Neural progenitor cell (in vitro differentiated cells): ENCODE data around the gene CDSN. TPM values are rescaled to one million over a fixed set of nuclear protein-coding genes. Genes with fewer than 3 reads are reported as not detected.
"Not testable (repeated sequence)": the region's sequence is repeated elsewhere in the genome, so short reads cannot be mapped to it uniquely, and the experiment has no call there.

Source experiments
- DNase-seq: peaks from one replicate; pipeline ENCODE4 v3.0.0-alpha.2; 2016; ENCODE audit warnings: low spot score
- H2AFZ ChIP-seq: fragments of 200-600 bp; sonication (generic); replicated peaks from 2 replicates; pipeline ENCODE4 v1.6.1; 2016; ENCODE audit warnings: antibody characterized with exemption
- H3F3A ChIP-seq: fragments of 200-600 bp; sonication (generic); 2 replicates; pipeline ENCODE4 v1.6.1; 2016; ENCODE audit warnings: antibody characterized with exemption, low read depth
- H3K27ac ChIP-seq: fragments of 200-600 bp; sonication (generic); 2 replicates; pipeline ENCODE4 v1.5.1; 2016; ENCODE audit warnings: mild to moderate bottlenecking
- H3K27me3 ChIP-seq: fragments of 200-600 bp; sonication (generic); 2 replicates; pipeline ENCODE4 v1.6.1; 2016; ENCODE audit warnings: mild to moderate bottlenecking, moderate library complexity
- H3K36me3 ChIP-seq: fragments of 200-600 bp; sonication (generic); 2 replicates; pipeline ENCODE4 v1.5.1; 2016
- H3K4me1 ChIP-seq: fragments of 200-600 bp; sonication (generic); 2 replicates; pipeline ENCODE4 v1.6.1; 2016; ENCODE audit warnings: mixed run types
- H3K4me2 ChIP-seq: fragments of 200-600 bp; sonication (generic); 2 replicates; pipeline ENCODE4 v1.6.1; 2016
- H3K4me3 ChIP-seq: fragments of 200-600 bp; sonication (generic); 2 replicates; pipeline ENCODE4 v1.5.1; 2016
- H3K79me2 ChIP-seq: fragments of 200-600 bp; sonication (generic); 2 replicates; pipeline ENCODE4 v1.6.1; 2016; ENCODE audit warnings: low read depth
- H3K9ac ChIP-seq: fragments of 200-600 bp; sonication (generic); 2 replicates; pipeline ENCODE4 v1.6.1; 2016
- H3K9me3 ChIP-seq: fragments of 200-600 bp; sonication (generic); 2 replicates; pipeline ENCODE4 v1.5.1; 2016; ENCODE audit warnings: low read depth
- H4K20me1 ChIP-seq: fragments of 200-600 bp; sonication (generic); 2 replicates; pipeline ENCODE4 v1.6.1; 2016; ENCODE audit warnings: low read depth
- H3K27ac Mint-ChIP-seq: 3 replicates; pipeline ENCODE4 v1.8.0; 2021; ENCODE audit warnings: mixed read lengths
- H3K27me3 Mint-ChIP-seq: 2 replicates; pipeline ENCODE4 v1.8.0; 2022; ENCODE audit warnings: low read depth, mild to moderate bottlenecking, inconsistent platforms, moderate library complexity, mixed read lengths; ENCODE audit not compliant: insufficient read depth
- H3K36me3 Mint-ChIP-seq: 3 replicates; pipeline ENCODE4 v1.8.0; 2021; ENCODE audit warnings: mixed read lengths
- H3K4me1 Mint-ChIP-seq: 3 replicates; pipeline ENCODE4 v1.8.0; 2021; ENCODE audit warnings: mixed read lengths
- H3K4me3 Mint-ChIP-seq: 3 replicates; pipeline ENCODE4 v1.8.0; 2021; ENCODE audit warnings: mild to moderate bottlenecking, moderate library complexity, mixed read lengths
- H3K9me3 Mint-ChIP-seq: 3 replicates; pipeline ENCODE4 v1.8.0; 2020; ENCODE audit warnings: mixed read lengths
- EZH2 ChIP-seq: fragments of 200-600 bp; sonication (generic); IDR thresholded peaks from 2 replicates; pipeline ENCODE4 v1.6.1; 2017; ENCODE audit warnings: antibody characterized with exemption, mild to moderate bottlenecking, moderate library complexity
- EZH2phosphoT487 ChIP-seq: fragments of 200-600 bp; sonication (generic); IDR thresholded peaks from 2 replicates; pipeline ENCODE4 v1.6.1; 2017; ENCODE audit warnings: antibody characterized with exemption
- total RNA-seq: library from RNA; depleted of rRNA; stranded (reverse); fragments of >200 nt; gene quantifications from 2 replicates; pipeline ENCODE4 v1.2.3, GENCODE V29; 2015; ENCODE audit warnings: low replicate concordance
- TF ChIP-seq, protein P1 (sequence below): fragments of 200-600 bp; sonication (generic); IDR thresholded peaks from 2 replicates; pipeline ENCODE4 v1.5.1; 2017; ENCODE audit warnings: antibody characterized with exemption, mild to moderate bottlenecking

Gene CDSN
- total RNA-seq, 1 donor from 2014 or later, result not detected

- Histone ChIP-seq H3K27me3 (no peaks in the 10 kb centered on the region), H3K79me2 (no peaks in the 10 kb centered on the region), H2AFZ (peak overlapping the region; percentile 71), H3K9ac (no peak overlapping the region), H3K4me2 (peak overlapping the region; percentile 58), H3K4me1 (peaks cover 10% of the 10 kb centered on the region), H3K27ac (peak overlapping the region; percentile 17), H3K4me3 (no peak overlapping the region), H3K9me3 (no peaks in the 10 kb centered on the region), H4K20me1 (no peaks in the 10 kb centered on the region), H3F3A (peaks cover 18% of the 10 kb centered on the region), H3K36me3 (no peaks in the 10 kb centered on the region)
- TF ChIP-seq, protein P1, sequence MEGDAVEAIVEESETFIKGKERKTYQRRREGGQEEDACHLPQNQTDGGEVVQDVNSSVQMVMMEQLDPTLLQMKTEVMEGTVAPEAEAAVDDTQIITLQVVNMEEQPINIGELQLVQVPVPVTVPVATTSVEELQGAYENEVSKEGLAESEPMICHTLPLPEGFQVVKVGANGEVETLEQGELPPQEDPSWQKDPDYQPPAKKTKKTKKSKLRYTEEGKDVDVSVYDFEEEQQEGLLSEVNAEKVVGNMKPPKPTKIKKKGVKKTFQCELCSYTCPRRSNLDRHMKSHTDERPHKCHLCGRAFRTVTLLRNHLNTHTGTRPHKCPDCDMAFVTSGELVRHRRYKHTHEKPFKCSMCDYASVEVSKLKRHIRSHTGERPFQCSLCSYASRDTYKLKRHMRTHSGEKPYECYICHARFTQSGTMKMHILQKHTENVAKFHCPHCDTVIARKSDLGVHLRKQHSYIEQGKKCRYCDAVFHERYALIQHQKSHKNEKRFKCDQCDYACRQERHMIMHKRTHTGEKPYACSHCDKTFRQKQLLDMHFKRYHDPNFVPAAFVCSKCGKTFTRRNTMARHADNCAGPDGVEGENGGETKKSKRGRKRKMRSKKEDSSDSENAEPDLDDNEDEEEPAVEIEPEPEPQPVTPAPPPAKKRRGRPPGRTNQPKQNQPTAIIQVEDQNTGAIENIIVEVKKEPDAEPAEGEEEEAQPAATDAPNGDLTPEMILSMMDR, result peak; percentile 65
- no peak for TF ChIP-seq EZH2phosphoT487
- peak; percentile 89 for DNase-seq
- H3K4me3 Mint-ChIP-seq, result peak overlapping the region; percentile 19
- peaks cover 3% of the 10 kb centered on the region for H3K9me3 Mint-ChIP-seq
- H3K4me1 Mint-ChIP-seq, result peaks cover 43% of the 10 kb centered on the region
- H3K36me3 Mint-ChIP-seq, result no peaks in the 10 kb centered on the region
- no peaks in the 10 kb centered on the region for H3K27me3 Mint-ChIP-seq
- peak overlapping the region; percentile 72 for H3K27ac Mint-ChIP-seq
Observed at GRCh38 chr6:31070711-31071197, 49.5 kb downstream of the CDSN start.

GRCh38 chr6:31068669-31069340 is 51.4 kb downstream of the CDSN start:
- Histone ChIP-seq H3K79me2 (no peaks in the 10 kb centered on the region), H3K9ac (no peak overlapping the region), H3K9me3 (no peaks in the 10 kb centered on the region), H3F3A (peaks cover 18% of the 10 kb centered on the region), H2AFZ (no peak overlapping the region), H3K27ac (no peak overlapping the region), H3K4me3 (no peak overlapping the region), H3K4me1 (peaks cover 10% of the 10 kb centered on the region), H4K20me1 (no peaks in the 10 kb centered on the region), H3K36me3 (no peaks in the 10 kb centered on the region), H3K27me3 (no peaks in the 10 kb centered on the region), H3K4me2 (no peak overlapping the region)
- Mint-ChIP-seq H3K36me3 (no peaks in the 10 kb centered on the region), H3K9me3 (peaks cover 3% of the 10 kb centered on the region), H3K4me1 (peaks cover 39% of the 10 kb centered on the region), H3K27me3 (peaks cover 2% of the 10 kb centered on the region), H3K27ac (peak overlapping the region; percentile 26), H3K4me3 (no peak overlapping the region)
- DNase-seq, result peak; percentile 85
- TF ChIP-seq, protein P1, result peak; percentile 88
- no peak for TF ChIP-seq EZH2

- not testable (repeated sequence) for H3K36me3 Mint-ChIP-seq, H3K36me3 ChIP-seq, H3K27me3 Mint-ChIP-seq, DNase-seq, H3K4me3 ChIP-seq, H3K27me3 ChIP-seq, H3K4me2 ChIP-seq, H3K27ac Mint-ChIP-seq, H3K79me2 ChIP-seq, H3K4me3 Mint-ChIP-seq, H4K20me1 ChIP-seq, H2AFZ ChIP-seq, H3K9me3 Mint-ChIP-seq, H3K27ac ChIP-seq, H3K9me3 ChIP-seq, H3K9ac ChIP-seq
- H3K4me1 Mint-ChIP-seq, result peaks cover 39% of the 10 kb centered on the region
- Histone ChIP-seq H3K4me1 (peaks cover 10% of the 10 kb centered on the region), H3F3A (peaks cover 18% of the 10 kb centered on the region)
Observed at GRCh38 chr6:31067891-31068668, 52.2 kb downstream of the CDSN start.

DNA sequence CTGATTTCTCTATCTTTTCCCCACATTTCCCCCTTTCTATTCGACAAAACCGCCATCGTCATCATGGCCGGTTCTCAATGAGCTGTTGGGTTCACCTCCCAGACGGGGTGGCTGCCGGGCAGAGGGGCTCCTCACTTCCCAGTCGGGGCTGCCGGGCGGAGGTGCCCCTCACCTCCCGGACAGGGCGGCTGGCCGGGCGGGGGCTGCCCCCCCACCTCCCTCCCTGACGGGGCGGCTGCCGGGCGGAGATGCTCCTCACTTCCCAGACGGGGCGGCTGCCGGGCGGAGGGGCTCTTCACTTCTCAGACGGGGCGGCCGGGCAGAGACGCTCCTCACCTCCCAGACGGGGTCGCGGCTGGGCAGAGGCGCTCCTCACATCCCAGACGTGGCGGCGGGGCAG is 53.2 kb downstream of the CDSN start:
- not testable (repeated sequence) for H3K9me3 Mint-ChIP-seq, H3K4me2 ChIP-seq, H3K27ac Mint-ChIP-seq, H3K27me3 Mint-ChIP-seq, H3K9ac ChIP-seq, H3K9me3 ChIP-seq, H3K36me3 Mint-ChIP-seq, H2AFZ ChIP-seq, H3K4me3 ChIP-seq, DNase-seq, H4K20me1 ChIP-seq, H3K36me3 ChIP-seq, H3K27me3 ChIP-seq, H3K79me2 ChIP-seq, H3K4me3 Mint-ChIP-seq, H3K27ac ChIP-seq
- peaks cover 18% of the 10 kb centered on the region for H3F3A ChIP-seq
- peaks cover 10% of the 10 kb centered on the region for H3K4me1 ChIP-seq
- peaks cover 33% of the 10 kb centered on the region for H3K4me1 Mint-ChIP-seq
